HG03575 (cell line): ENCODE results near the gene TAS1R1.
"Not testable (repeated sequence)": the region's sequence is repeated elsewhere in the genome, so short reads cannot be mapped to it uniquely, and the experiment has no call there.

Source experiments
- ATAC-seq: cut with Tn5 transposase; IDR thresholded peaks from one replicate; pipeline ENCODE4 v1.9.1; 2021; ENCODE audit not compliant: unreplicated experiment, insufficient number of reproducible peaks, low FRiP score; ENCODE audit errors: extremely low read depth

The TAS1R1 gene

GRCh38 chr1:6559161-6559560, 4.1 kb downstream of the TAS1R1 start:
- ATAC-seq, result not testable (repeated sequence)

DNA sequence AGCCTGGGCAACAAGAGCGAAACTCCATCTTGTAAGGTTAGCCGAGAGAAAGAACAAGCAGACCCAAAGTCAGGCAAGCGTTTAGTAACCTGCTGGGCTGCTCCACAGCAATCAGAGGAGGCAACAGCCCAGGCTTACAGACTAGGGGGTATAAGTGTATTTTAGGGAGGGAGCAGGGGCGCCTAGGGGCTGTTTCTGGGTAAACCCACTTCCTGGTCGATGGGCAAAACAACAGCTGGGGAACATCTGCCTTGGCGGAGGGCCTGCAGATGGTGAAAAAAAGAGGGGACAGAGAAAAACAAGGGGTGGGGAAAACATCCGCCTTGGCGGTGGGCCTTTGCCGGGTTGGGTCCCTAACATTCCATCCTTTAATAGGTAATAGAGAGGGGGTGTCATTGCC, 5.2 kb downstream of the TAS1R1 start:
- ATAC-seq, result no peak

GRCh38 chr1:6569033-6569432, 13.9 kb downstream of the TAS1R1 start:
- no peak for ATAC-seq

DNA sequence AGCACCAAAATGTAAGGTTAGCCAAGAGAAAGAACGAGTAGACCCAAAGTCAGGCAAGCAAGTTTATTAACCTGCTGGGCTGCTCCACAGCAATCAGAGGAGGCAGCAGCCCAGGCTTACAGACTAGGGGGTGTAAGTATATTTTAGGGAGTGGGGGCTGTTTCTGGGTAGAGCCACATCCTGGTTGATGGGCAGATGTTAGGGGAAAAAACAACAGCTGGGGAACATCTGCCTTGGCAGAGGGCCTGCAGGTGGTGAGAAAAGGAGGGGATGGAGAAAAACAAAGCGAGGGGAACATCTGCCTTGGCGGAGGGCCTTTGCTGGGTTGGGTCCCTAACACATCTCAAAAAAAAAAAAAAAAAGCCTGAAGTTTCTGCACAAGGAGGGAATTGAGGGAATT, 15.0 kb downstream of the TAS1R1 start:
- no peak for ATAC-seq

GRCh38 chr1:6570987-6571386, 15.9 kb downstream of the TAS1R1 start:
- no peak for ATAC-seq

- no peak for ATAC-seq
These were observed 17.7 kb downstream of the TAS1R1 start for GRCh38 chr1:6572653-6573383.

DNA sequence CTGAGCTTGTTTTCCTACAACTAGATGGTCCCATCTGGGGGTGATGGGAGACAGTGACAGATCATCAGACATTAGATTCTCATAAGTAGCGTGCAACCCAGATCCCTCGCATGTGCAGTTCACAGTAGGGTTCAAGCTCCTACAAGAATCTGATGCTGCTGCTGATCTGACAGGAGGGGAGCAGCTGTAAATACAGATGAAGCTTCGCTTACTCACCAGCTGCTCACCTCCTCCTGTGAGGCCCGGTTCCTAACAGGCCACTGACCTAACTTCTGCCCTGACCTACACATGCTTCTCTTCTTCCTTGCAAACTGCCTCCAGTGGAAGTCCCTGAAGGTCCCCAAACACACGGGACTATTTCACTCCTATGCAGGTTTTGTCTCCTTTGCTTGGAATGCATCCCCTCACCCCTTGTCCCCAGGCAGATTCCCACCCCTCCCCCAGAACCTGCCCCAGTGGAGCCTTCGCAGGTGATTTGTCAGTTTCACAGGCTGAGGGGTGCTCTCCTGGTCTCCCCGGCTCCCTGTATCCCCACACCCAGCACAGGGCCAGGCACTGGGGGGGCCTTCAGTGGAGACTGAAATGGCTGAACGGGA, 19.0 kb downstream of the TAS1R1 start:
- no peak for ATAC-seq

GRCh38 chr1:6574818-6575217, 19.7 kb downstream of the TAS1R1 start:
- ATAC-seq, result no peak

DNA sequence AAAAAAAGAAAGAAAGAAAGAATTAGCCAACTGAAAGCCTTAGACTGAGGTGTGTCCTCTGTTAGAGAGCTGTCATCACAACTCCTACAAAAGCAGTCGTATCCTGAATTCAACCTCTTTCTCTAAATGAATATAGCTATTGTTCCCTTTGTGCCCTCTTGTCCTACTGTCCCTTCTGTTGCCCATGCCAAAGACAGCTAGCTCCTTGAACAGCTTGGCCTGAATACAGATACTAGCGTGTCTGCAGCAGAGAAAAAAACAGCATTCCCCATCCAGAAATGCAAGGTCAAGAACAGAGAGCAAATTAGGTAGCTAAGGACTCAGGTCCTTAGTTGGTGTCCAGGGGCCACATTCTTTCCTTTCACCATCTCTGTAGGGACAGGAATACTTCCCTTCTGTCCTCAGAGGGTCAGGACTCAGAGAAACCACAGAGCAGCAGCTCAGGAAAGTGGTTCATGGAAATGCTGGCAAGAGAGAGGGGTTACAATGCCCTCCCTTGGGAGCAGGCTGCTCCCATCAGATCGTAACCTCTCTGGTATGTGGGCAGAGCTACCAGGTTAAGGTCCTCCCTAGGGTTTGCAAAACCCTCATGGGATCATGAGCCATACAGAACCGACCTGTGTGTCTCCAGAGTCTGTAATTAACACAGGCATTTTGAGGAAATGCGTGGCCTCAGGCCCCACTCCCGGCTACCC, 22.9 kb downstream of the TAS1R1 start:
- no peak for ATAC-seq

DNA sequence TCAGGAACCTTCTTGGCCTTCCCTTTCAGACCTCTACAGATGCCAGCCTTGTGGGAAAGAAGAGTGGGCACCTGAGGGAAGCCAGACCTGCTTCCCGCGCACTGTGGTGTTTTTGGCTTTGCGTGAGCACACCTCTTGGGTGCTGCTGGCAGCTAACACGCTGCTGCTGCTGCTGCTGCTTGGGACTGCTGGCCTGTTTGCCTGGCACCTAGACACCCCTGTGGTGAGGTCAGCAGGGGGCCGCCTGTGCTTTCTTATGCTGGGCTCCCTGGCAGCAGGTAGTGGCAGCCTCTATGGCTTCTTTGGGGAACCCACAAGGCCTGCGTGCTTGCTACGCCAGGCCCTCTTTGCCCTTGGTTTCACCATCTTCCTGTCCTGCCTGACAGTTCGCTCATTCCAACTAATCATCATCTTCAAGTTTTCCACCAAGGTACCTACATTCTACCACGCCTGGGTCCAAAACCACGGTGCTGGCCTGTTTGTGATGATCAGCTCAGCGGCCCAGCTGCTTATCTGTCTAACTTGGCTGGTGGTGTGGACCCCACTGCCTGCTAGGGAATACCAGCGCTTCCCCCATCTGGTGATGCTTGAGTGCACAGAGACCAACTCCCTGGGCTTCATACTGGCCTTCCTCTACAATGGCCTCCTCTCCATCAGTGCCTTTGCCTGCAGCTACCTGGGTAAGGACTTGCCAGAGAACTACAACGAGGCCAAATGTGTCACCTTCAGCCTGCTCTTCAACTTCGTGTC, 23.7 kb downstream of the TAS1R1 start:
- ATAC-seq, result no peak

GRCh38 chr1:6579374-6580118, 24.4 kb downstream of the TAS1R1 start, which contains the start of gene ZBTB48:
ZBTB48 (plus strand) TSS chr1:6579994; CDS start chr1:6580610, 616 bp downstream.
- ATAC-seq, result peak; percentile 42

DNA sequence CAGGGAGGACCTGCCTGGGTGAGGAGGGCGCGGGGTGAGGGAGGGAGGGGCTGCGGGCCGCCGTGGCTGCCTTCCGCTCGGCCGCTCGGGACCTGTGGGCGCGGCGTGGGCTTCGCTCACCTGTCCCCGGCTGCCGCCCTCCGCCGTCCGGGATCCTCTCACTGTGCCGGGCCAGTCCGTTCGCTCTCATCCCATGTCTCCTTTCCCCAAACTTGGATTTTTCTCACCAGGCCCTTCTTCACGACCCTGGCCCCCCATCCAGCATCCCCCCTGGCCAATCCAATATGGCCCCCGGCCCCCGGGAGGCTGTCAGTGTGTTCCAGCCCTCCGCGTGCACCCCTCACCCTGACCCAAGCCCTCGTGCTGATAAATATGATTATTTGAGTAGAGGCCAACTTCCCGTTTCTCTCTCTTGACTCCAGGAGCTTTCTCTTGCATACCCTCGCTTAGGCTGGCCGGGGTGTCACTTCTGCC, 25.0 kb downstream of the TAS1R1 start:
- ATAC-seq, result no peak

DNA sequence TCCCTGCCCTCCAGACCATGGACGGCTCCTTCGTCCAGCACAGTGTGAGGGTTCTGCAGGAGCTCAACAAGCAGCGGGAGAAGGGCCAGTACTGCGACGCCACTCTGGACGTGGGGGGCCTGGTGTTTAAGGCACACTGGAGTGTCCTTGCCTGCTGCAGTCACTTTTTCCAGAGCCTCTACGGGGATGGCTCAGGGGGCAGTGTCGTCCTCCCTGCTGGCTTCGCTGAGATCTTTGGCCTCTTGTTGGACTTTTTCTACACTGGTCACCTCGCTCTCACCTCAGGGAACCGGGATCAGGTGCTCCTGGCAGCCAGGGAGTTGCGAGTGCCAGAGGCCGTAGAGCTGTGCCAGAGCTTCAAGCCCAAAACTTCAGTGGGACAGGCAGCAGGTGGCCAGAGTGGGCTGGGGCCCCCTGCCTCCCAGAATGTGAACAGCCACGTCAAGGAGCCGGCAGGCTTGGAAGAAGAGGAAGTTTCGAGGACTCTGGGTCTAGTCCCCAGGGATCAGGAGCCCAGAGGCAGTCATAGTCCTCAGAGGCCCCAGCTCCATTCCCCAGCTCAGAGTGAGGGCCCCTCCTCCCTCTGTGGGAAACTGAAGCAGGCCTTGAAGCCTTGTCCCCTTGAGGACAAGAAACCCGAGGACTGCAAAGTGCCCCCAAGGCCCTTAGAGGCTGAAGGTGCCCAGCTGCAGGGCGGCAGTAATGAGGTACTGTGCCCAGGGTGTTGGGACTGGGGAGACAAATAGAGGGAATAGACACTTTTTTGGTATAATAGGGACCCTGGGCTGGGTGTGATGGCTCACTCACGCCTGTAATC, 25.7 kb downstream of the TAS1R1 start:
- ATAC-seq, result no peak

- no peak for ATAC-seq
These were observed 26.6 kb downstream of the TAS1R1 start for GRCh38 chr1:6581561-6582305.

DNA sequence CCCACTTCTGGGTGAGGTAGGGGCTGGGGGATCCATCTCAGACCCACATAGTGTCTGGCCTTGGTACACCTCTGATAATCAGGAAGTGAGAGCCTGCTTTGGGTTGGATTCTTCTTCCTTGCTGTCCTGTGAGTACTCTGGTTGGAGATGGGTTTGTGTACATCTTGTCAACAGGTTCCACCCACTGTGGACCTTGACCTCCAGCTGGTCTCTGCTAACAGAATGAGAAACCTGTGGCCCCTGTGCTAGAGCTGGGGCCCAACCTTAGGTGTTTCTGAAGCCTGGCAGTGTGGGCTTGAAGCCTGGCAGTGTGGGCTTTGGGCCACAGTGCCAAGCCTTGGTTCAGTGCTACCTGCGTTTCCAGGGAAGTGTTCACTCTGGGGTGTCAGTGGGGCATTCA, 27.3 kb downstream of the TAS1R1 start:
- ATAC-seq, result no peak

- no peak for ATAC-seq
These were observed 29.3 kb downstream of the TAS1R1 start for GRCh38 chr1:6584126-6585080.
